Suprapubic skin (tissue), 4 donors: ENCODE data around the gene CEBPB. TPM values are rescaled to one million over a fixed set of nuclear protein-coding genes. Genes with fewer than 3 reads are reported as not detected.

Experiments used
- DNase-seq, 2 donors: peaks; one replicate each; pipeline ENCODE4 v3.0.0-alpha.2; 2019; ENCODE audit warnings: low spot score in 2 of 2
- H3K27ac ChIP-seq: fragments of 200-600 bp; sonication (generic); one replicate; pipeline ENCODE4 v1.5.1; 2019
- H3K27me3 ChIP-seq: fragments of 200-600 bp; sonication (generic); one replicate; pipeline ENCODE4 v1.5.1; 2019
- H3K36me3 ChIP-seq: fragments of 200-600 bp; sonication (generic); one replicate; pipeline ENCODE4 v1.5.1; 2019
- H3K4me1 ChIP-seq: fragments of 200-600 bp; sonication (generic); one replicate; pipeline ENCODE4 v1.5.1; 2019
- H3K4me3 ChIP-seq: fragments of 200-600 bp; sonication (generic); one replicate; pipeline ENCODE4 v1.5.1; 2019; ENCODE audit warnings: mild to moderate bottlenecking
- H3K9me3 ChIP-seq: fragments of 200-600 bp; sonication (generic); one replicate; pipeline ENCODE4 v1.5.1; 2019
- EP300 ChIP-seq: sonication (generic); formaldehyde crosslinking; IDR thresholded peaks from one replicate; pipeline ENCODE4 v1.6.1; 2017; ENCODE audit warnings: antibody characterized with exemption
- POLR2A ChIP-seq, 2 donors: fragments of 450-650 bp; IDR thresholded peaks; one replicate each; pipeline ENCODE4 v1.6.1; 2017; ENCODE audit warnings: antibody characterized with exemption in 2 of 2, mild to moderate bottlenecking in 2 of 2, moderate library complexity in 2 of 2
- POLR2AphosphoS5 ChIP-seq, 3 donors: sonication (generic); formaldehyde crosslinking; IDR thresholded peaks; one replicate each; pipeline ENCODE4 v1.6.1; 2017; ENCODE audit warnings: antibody characterized with exemption in 3 of 3
- WGBS: methylation state at CpG from one replicate; pipeline ENCODE4 v1.1.5; 2018; 5-methylcytosine and 5-hydroxymethylcytosine counted together
- total RNA-seq, 4 donors: library from RNA; depleted of rRNA; stranded (reverse); fragments of >200 nt; gene quantifications; one replicate each; pipeline ENCODE4 v1.1.0, GENCODE V29; 2016
- TF ChIP-seq, protein P1 (sequence below), 2 donors: fragments of 200-600 bp in 1 of 2; fragments of 450-650 bp in 1 of 2; sonication (generic) in 1 of 2; IDR thresholded peaks; one replicate each; pipeline ENCODE4 v1.5.1; 2016 to 2019; ENCODE audit warnings: antibody characterized with exemption in 2 of 2, mild to moderate bottlenecking in 1 of 2, moderate library complexity in 1 of 2

Gene CEBPB
- total RNA-seq, 4 donors from 2014 or later: 43.2 to 83.9 (median 69.2) TPM

DNA sequence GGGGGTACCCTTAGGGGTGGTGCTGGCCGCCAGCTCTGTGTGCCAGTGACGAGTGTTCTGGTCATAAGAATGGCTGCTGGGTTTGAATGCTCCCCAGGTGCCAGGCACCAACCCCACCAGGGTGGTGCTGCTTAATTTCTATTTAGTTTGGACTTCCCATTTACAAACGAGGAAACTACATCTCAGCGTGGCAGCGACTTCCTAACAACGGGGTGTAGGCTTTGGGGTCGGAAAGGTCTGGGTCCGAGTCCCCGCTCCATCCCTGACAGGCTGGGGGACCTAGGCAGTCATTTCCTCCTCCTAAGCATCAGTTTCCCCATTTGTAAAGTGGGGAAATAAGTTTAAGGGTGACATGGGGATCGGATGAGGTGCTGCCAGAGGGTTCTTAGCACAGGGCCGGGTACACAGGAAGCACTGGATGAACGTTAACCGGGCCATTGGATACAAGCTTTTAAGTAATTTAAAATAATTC, 30.3 kb downstream of the CEBPB start:
- TF ChIP-seq POLR2A (IDR thresholded peaks at IDR 0.05): no peak
- TF ChIP-seq EP300: no peak
- Histone ChIP-seq H3K27ac (no peak overlapping the region), H3K4me3 (no peak overlapping the region), H3K36me3 (no peaks in the 10 kb centered on the region), H3K4me1 (peaks cover 75% of the 10 kb centered on the region), H3K9me3 (no peaks in the 10 kb centered on the region), H3K27me3 (no peaks in the 10 kb centered on the region)
- WGBS: 77% methylated on average over 13 of the region's 13 CpGs
- no peak for DNase-seq

DNA sequence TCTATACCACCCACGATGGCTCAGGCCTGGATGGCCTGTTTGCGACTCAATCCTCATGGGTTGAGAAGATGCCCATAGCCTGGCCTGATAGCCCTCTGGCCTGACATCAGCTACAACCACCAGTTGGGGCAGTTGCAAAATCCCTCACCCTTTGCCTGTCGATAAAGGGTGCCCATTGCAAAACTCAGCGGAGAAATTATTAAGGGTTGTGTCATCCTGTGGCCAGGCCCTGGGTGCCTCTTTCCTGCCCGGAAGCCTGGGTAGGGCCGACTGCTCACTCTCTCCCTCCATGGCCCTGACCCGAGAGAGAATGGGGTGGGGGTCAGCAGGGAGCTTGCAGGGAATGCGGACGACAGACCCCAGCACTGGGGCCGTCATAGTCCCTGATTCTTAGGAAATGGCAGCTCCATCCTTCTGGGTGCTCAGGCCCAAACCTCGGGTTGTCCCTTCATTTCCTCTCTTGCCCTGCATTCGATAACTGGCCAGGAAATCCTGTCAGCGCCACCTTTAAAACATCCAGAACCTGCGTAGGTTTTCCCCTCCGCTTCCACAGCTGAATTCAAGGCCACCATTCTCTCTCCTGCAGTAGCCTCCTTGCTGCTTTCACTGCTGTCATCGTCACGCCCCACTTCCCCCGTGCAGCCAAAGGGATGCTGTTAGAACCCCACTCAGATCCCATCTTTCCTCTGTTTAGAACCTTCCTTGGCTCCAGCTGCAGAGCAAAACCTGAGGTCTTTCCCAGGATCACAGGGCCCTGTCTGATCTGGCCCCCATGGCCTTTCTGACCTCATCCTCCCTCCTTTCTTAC, 31.1 kb downstream of the CEBPB start:
- DNase-seq: no peak
- TF ChIP-seq, protein P1, sequence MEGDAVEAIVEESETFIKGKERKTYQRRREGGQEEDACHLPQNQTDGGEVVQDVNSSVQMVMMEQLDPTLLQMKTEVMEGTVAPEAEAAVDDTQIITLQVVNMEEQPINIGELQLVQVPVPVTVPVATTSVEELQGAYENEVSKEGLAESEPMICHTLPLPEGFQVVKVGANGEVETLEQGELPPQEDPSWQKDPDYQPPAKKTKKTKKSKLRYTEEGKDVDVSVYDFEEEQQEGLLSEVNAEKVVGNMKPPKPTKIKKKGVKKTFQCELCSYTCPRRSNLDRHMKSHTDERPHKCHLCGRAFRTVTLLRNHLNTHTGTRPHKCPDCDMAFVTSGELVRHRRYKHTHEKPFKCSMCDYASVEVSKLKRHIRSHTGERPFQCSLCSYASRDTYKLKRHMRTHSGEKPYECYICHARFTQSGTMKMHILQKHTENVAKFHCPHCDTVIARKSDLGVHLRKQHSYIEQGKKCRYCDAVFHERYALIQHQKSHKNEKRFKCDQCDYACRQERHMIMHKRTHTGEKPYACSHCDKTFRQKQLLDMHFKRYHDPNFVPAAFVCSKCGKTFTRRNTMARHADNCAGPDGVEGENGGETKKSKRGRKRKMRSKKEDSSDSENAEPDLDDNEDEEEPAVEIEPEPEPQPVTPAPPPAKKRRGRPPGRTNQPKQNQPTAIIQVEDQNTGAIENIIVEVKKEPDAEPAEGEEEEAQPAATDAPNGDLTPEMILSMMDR (IDR thresholded peaks at IDR 0.05): no peak
- TF ChIP-seq POLR2AphosphoS5 (IDR thresholded peaks at IDR 0.05): no peak
- no peak for TF ChIP-seq POLR2A (IDR thresholded peaks at IDR 0.05)
- TF ChIP-seq EP300: no peak
- WGBS: 76% methylated on average over 18 of the region's 18 CpGs
- H3K27me3 ChIP-seq: no peaks in the 10 kb centered on the region
- H3K36me3 ChIP-seq: no peaks in the 10 kb centered on the region
- peaks cover 75% of the 10 kb centered on the region for H3K4me1 ChIP-seq
- no peak overlapping the region for H3K27ac ChIP-seq
- H3K9me3 ChIP-seq: no peaks in the 10 kb centered on the region
- H3K4me3 ChIP-seq: no peak overlapping the region

DNA sequence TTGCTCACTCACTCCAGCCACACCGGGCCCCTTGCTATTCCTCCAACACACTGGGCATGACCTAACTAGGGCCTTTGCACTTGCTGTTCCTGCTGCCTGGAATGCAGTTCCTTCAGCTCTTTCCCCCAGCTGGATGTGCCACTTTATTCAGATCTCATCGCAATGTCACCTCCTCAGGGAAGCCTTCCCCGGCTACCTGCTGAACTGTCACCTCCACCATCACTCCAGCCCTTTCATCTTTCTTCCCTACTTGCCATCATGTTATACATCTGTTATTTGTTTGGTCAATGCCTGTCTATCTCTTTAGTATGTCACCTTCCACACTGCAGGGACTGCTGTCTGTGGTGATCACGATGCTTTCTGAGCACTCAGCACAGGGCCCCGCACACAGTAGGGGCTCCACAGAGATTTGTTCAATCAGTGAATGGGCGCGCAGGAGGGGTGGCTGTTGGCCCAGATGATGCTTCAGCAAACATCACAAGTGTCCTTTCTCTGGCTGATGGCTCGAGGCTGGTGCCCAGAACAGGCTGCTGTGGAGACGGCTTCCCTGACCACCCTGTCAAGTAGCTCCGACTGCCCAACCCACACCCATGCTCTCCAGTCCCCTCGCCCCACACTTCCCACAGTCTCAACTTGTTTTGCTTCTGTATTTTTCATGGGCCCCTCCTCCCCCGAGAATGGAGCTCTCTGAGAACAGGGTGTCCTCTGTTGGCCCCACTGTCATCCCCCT, 31.8 kb downstream of the CEBPB start:
- H3K9me3 ChIP-seq: no peaks in the 10 kb centered on the region
- WGBS: 88% methylated on average over 12 of the region's 12 CpGs

DNA sequence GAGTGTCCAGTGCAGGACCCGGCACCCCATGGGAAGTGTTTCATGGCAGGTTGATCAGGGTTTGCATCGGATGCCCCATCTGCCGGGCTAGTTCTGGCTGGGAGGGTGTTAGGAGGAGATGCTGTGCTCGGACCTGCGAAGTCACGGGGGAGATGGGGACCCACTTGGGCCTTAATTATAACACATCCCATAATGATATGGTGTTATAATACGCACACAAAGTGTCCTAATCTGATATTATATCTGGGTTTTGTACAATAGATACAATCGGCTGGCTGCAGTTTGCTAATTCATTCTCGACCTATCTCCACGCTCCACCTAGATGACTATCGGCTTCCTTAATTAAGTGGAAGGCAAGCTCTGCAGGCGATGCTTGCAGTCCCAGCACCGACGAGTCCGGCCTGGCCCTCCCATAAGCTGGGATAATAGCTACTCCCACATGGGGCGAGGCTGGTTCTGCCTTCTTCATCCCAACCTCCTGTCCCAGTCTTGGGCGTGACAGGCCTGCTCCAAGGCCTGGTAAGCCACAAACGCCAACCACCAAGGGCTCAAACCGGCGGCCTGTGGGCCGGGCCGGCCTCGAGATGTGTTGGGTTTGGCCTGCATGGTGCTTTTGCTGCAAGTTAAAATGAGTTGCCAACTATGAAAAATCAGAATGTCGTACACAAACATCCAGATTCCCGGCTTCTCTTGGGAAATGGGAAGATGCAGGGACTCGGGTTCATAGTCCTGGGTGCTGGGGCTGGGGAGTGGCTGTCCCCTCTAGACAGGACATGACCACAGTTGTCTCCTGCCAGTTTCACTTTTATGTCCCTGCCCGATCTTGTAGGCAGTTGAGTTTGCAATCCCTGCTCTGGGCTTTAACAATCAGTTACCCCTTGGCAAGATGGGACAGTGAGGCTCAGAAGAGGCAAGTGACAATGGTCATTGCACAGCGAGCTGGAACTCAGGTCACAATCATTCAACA, 32.7 kb downstream of the CEBPB start:
- 68% methylated on average over 26 of the region's 28 CpGs for WGBS
- H3K36me3 ChIP-seq: no peaks in the 10 kb centered on the region
- peak overlapping the region; percentile 72 for H3K27ac ChIP-seq
- no peaks in the 10 kb centered on the region for H3K27me3 ChIP-seq
- H3K4me1 ChIP-seq: peaks cover 71% of the 10 kb centered on the region
- H3K9me3 ChIP-seq: no peaks in the 10 kb centered on the region
- no peak for DNase-seq
- TF ChIP-seq, protein P1 (IDR thresholded peaks at IDR 0.05): no peak
- TF ChIP-seq EP300 (no peak), POLR2A (IDR thresholded peaks at IDR 0.05) (no peak), POLR2AphosphoS5 (IDR thresholded peaks at IDR 0.05) (no peak)
- no peak overlapping the region for H3K4me3 ChIP-seq

More for the DNA sequence above, 31.8 kb downstream of the CEBPB start:
- H3K36me3 ChIP-seq: no peaks in the 10 kb centered on the region
- no peak for TF ChIP-seq POLR2AphosphoS5 (IDR thresholded peaks at IDR 0.05)
- TF ChIP-seq, protein P1 (IDR thresholded peaks at IDR 0.05): no peak
- TF ChIP-seq POLR2A (IDR thresholded peaks at IDR 0.05): no peak
- TF ChIP-seq EP300: no peak
- no peak overlapping the region for H3K4me3 ChIP-seq
- peak overlapping the region; percentile 6 for H3K27ac ChIP-seq
- peaks cover 71% of the 10 kb centered on the region for H3K4me1 ChIP-seq
- no peak for DNase-seq
- H3K27me3 ChIP-seq: no peaks in the 10 kb centered on the region

DNA sequence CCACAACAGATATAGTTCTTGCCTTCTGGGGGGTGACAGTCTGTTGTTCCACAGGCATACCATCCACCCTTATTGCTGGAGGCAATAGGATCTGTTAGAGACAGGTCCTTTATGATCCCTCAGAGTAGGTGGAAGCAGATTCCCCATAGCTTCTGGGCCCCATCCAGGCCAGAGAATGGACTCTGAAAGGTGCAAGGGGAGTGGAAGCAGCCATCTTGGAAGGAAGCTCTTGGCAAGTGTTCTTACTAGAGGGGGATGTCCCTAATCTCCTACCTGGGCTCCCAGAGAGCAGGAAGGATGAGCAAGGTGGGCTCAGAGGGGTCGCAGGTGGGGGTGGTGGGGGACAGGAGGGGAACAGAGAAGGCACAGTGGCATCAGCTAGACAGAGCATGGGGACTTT, 33.4 kb downstream of the CEBPB start:
- Histone ChIP-seq H3K27me3 (no peaks in the 10 kb centered on the region), H3K4me3 (no peak overlapping the region), H3K9me3 (no peaks in the 10 kb centered on the region), H3K27ac (peak overlapping the region; percentile 72), H3K36me3 (no peaks in the 10 kb centered on the region), H3K4me1 (peaks cover 67% of the 10 kb centered on the region)
- TF ChIP-seq EP300: no peak
- TF ChIP-seq POLR2AphosphoS5 (IDR thresholded peaks at IDR 0.05): no peak
- no peak for TF ChIP-seq POLR2A (IDR thresholded peaks at IDR 0.05)
- TF ChIP-seq, protein P1 (IDR thresholded peaks at IDR 0.05): no peak
- WGBS: 86% methylated on average over 1 of the region's 1 CpG
- DNase-seq: no peak
